ENCODE measurements around the gene TMEM120B.

DNA sequence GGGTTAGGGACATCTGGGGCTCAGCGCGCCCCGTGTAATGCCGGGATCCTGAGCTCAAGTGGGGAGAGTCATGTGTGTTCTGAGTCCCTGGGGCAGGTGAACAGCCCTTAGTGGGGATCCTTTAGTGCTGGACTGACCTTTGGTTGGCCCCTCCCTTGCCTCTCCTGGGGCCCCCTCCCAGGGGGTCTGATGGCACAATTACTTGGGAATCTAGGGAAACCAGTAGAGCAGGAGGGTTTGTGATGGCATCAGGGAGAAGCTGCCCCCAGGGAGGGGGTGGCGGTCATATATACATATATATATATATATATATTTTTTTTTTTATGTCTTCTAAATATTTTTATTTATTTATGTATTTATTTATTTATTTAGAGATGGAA lies 43.0 kb upstream of the TMEM120B start, which contains the start of gene MORN3:
- TF ChIP-seq, protein P1, sequence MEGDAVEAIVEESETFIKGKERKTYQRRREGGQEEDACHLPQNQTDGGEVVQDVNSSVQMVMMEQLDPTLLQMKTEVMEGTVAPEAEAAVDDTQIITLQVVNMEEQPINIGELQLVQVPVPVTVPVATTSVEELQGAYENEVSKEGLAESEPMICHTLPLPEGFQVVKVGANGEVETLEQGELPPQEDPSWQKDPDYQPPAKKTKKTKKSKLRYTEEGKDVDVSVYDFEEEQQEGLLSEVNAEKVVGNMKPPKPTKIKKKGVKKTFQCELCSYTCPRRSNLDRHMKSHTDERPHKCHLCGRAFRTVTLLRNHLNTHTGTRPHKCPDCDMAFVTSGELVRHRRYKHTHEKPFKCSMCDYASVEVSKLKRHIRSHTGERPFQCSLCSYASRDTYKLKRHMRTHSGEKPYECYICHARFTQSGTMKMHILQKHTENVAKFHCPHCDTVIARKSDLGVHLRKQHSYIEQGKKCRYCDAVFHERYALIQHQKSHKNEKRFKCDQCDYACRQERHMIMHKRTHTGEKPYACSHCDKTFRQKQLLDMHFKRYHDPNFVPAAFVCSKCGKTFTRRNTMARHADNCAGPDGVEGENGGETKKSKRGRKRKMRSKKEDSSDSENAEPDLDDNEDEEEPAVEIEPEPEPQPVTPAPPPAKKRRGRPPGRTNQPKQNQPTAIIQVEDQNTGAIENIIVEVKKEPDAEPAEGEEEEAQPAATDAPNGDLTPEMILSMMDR (tag by site-specific recombination; IDR thresholded peaks at IDR 0.05) = no peak
- no peak for TF ChIP-seq ZNF274 (IDR thresholded peaks at IDR 0.05; ENCODE audit: low read length)
- TF ChIP-seq ZNF274 (tag by site-specific recombination; IDR thresholded peaks at IDR 0.05; ENCODE audit: borderline replicate concordance) = no peak

All from HEK293 (cell line).